GM12874 (cell line): ENCODE data around the gene TOR1A.

ENCODE experiments used
- TF ChIP-seq, protein P1 (sequence below): IDR thresholded peaks from 2 replicates; pipeline ENCODE4 v1.5.1; 2011; ENCODE audit warnings: low read depth, mild to moderate bottlenecking, control low read depth, low read length, moderate library complexity; ENCODE audit not compliant: insufficient read depth

The TOR1A gene

DNA sequence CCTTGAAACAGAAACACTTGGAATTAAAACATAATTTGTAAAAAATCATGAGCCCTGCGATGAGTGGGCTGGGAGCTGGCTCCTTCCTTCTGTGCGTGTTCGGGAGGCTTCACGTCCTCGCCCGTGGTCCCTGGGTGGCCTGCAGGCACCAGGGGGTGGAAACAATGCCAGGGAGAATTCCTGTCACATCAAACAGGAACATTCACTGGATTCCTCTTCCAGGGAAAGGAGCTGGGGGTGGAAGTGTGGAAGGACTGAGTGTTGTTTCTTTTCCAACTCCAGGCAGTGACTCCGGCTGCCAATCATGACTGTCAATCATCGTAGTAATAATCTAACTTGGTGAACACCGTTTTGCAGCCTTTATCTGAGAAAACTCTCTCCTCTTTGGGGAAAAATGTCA lies 10.3 kb downstream of the TOR1A start:
- TF ChIP-seq, protein P1, sequence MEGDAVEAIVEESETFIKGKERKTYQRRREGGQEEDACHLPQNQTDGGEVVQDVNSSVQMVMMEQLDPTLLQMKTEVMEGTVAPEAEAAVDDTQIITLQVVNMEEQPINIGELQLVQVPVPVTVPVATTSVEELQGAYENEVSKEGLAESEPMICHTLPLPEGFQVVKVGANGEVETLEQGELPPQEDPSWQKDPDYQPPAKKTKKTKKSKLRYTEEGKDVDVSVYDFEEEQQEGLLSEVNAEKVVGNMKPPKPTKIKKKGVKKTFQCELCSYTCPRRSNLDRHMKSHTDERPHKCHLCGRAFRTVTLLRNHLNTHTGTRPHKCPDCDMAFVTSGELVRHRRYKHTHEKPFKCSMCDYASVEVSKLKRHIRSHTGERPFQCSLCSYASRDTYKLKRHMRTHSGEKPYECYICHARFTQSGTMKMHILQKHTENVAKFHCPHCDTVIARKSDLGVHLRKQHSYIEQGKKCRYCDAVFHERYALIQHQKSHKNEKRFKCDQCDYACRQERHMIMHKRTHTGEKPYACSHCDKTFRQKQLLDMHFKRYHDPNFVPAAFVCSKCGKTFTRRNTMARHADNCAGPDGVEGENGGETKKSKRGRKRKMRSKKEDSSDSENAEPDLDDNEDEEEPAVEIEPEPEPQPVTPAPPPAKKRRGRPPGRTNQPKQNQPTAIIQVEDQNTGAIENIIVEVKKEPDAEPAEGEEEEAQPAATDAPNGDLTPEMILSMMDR = no peak

DNA sequence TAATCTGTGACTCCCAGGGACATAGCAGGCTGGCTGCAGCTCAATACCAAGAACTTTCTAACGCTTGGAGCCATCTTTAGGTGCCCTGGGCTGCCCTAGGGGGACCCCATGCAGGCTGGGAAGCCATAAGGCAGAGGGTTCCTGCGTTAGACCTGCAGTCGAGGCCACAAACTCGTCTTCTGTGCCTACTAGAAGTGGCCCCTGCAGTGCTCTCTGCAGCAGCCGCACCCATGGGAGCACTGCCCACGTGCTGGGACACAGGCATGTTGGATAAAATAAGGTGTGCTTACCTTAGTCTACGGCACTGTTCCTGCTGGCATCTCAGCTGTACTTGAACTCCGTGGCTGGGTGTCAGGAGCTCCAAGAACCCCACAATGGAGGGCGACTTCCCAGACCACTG lies 11.6 kb downstream of the TOR1A start:
- TF ChIP-seq, protein P1 = no peak

DNA sequence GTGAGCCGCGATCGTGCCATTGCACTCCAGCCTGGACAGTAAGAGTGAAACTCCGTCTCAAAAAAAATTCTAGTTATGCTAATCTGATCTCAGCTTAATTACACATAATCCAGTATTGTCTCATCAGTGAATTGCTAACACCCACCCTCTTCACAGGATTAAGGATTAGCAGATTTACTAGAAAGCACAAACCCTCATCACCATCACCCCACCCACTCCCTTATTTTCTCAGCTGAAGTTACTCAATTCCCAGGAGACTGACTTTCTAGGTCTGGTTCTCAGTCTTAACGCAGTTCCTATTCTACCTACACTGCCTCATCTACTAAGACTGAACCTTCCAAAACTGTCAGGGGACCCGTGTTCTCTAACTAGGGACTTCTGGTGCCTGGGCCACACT lies 12.0 kb downstream of the TOR1A start:
- TF ChIP-seq, protein P1 = no peak

DNA sequence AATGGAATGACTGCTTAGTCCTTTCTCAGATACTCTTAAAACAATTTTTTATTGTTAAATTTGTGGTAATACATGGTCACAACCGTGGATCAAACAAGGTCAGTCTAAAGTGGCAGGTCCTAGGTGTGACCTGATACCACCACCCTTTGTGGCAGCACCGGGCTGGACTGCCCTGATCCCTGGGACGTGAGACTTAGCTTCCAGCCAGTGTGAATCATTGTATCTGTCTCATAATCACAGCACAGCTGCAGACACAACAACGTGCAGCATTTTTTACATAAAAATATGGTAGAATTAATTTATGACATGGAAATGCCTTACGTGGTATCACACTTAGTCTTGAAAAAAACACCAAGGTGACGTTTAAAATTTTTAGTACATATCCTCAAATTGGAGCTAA lies 13.1 kb downstream of the TOR1A start:
- TF ChIP-seq, protein P1 = no peak

DNA sequence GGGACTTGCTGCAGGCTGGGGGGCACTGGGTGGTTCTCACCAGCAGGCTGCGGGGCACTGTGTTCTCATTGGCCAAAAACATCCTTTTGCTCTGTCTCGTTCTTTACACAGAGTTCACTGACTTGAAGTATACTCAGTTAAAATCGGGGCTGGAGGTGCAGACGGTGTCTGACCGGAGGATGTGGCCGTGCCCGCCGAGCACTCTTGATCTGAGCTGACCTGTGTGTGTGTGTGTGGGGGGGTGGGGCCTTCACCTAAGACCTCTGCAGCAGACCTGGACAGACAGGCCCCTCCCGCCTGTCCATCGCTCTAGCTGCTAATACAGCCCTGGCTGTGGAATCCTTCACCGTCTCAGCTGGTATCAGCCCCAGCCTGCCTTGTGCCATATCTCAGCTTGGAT lies 13.8 kb downstream of the TOR1A start:
- TF ChIP-seq, protein P1 = no peak

DNA sequence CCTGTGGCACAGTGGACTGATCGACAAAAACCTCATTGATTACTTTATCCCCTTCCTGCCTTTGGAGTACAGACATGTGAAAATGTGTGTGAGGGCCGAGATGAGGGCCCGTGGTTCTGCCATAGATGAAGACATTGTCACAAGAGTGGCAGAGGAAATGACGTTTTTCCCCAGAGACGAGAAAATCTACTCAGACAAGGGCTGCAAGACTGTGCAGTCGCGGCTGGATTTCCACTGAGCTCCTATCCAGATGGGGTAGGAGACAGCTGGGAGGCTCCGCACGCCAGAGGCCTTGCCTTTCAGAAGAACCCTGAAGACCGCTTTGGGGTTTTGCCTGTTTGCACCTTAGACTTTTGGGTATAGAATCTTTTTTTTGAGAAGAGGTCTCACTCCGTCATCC lies 14.6 kb downstream of the TOR1A start:
- TF ChIP-seq, protein P1 = no peak

DNA sequence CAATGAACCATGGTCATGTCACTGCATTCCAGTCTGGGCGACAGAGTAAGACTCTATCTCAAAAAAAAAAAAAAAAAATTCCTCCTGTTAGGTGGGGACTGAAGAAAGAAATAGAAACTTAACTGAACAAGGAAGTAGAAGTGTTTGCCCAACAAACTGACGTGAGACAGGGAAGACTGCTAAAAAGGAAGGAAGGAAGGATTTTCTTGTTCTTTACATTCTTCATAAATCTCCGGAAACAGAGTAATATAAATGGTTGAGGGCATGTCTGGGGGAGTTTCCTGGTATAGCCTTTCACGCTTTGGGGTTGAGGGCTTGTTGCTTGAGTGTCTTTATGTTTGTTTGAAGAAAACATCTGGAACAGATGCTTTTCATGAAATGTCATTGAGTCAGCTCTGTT lies 17.9 kb downstream of the TOR1A start:
- TF ChIP-seq, protein P1 = no peak

DNA sequence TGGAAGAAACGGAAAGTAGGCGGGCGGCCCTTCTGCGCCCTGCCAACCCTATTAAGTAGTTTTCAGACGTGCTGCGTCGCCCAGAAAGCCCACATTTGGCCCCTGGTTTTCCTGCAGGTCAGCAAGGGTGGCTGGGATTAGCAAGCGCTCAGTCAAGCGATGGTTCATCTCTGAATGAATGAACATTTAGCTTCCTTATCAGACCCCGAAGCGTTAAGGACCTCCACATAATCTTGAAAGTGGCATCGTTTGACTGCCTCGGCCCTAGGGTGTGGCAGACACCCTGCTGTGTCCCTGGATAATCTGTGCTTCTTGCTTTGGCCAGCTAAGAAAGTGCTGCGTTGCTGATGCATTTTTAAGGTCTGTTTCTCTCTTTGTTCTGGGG lies 20.3 kb downstream of the TOR1A start:
- TF ChIP-seq, protein P1 = no peak
